Cerebellar cortex (tissue), 1 donor: ENCODE results near the gene NEO1.
"Not testable (repeated sequence)": the region's sequence is repeated elsewhere in the genome, so short reads cannot be mapped to it uniquely, and the experiment has no call there.

Experiments
- DNase-seq: peaks from one replicate; pipeline ENCODE4 v3.0.0-alpha.2; 2015; ENCODE audit warnings: low spot score

NEO1 gene

DNA sequence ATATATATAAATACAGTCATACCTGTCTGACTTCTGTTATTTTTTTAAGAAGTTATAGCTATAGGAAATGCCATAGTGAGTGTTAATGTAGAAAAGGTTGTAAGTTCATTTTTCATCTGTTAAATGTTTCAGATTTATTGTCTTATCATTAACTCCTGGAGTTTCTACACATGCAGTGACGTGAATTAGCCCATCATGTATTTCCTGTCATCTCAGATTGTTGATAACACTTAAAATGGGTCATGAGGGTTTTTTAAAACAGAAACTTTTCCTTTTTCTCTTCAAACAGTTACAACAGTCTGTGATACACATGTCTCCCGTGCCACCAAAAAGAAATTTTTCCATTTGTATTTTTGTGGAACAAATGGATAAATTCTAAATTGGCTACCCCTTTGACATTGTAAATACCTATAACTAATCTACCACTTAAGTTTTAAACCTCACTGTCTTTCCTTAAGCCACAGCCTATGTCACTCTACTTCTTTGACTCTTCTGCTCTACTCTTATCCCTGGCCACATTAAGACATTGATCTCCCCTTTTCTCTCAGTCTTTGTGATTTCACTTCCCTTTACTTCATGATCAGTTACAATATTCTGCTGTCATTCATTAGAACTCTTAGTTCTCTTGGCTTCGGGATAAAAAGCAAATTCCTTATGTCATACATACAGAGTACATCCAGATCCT is 89.1 kb downstream of the NEO1 start:
- DNase-seq: no peak

DNA sequence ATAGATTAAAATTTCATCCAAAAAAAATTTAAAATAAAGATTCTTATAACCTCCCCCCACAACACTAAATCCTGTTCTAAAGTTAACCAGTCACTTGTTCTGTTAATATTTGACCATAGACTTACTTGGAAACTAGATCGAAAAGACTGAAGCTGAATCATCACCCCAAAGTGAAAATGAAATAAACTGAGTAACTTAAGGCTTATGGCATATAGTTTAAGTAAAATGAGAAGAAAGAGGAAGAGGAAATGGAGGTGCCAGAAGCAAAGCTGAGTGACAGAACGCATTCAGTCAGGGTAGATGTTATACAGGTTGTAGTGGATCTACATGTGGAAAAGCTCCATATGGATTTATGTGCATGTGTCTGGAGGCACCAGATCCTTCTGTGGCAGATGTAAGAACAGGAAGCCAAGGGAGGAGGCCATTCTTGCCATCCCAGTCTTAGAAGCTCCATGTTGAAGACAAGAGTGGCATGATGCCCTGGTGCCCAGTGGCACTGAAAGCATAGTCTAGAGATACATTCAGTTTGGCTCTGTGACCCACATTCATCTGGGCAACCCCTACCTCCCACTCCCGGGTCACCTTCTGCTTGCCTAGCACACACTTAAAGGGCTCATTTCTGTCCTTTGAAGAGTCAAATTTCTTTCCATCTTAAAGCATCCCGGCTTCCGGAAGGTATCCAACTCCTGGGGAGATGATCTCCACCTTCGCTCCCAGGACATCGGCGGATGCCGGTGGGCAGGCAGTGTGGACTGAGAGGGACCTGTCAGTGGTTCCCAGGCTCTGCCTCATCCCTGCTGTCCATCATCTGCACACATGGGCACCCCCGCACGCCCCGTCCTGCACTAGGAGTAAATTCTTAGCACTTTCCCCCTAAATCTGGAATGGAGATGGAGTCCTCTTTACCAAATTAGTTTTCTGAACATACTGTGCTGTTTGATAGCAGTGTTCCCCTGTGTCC is 90.8 kb downstream of the NEO1 start:
- DNase-seq: no peak

DNA sequence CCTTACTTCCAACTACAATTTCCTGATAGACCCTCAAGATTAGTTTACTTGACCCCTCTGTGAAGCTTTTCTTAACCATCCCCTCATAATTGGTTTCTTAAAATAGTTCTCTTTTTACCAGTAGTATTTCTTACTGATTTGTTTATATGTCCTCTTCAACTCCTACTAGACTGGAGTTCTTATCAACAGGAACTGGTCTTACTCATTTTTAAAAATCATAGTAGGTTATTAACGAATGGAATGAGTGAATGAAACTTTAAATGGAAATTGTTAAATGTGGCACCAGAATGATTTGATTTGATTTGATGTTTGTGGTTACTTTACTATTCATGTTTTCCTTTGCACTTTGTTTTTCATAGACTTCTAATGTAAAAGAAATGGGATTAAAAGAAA is 91.5 kb downstream of the NEO1 start:
- no peak for DNase-seq

DNA sequence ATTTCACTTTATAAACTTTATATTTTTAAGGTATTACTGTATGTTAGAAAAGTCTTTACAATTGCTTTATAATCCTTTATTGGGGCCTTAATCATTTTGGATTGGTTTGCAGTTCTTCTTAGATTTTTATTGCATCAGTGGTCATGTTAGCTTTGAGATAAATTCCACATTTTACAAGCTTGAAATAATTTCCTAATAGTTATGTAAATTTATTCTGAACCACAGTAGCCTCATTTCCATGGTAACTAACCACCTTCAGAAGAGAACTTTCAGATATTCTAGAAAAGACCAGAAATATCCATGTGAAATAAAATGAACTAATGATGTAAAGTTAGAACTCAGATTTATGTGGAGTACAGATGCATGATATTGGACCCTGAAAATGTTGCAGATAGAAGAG is 94.2 kb downstream of the NEO1 start:
- no peak for DNase-seq

DNA sequence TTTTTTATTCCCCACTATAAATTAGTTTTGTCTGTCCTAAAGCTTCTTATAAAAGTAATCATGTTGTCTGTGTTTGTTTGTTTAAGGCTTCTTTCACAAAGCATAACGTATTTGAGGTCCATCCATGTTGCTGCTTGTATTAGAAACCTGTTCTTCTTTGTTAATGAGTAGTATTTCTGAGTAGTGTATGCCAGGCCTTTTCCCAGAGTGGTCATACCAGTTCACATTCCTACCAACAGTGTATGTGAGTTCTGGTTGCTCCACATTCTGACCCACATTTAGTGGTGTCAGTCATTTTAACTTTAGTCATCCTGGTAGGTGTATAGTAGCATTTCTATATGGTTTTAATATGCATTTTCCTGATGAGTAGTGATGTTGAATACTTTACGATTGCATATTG is 98.6 kb downstream of the NEO1 start:
- no peak for DNase-seq

DNA sequence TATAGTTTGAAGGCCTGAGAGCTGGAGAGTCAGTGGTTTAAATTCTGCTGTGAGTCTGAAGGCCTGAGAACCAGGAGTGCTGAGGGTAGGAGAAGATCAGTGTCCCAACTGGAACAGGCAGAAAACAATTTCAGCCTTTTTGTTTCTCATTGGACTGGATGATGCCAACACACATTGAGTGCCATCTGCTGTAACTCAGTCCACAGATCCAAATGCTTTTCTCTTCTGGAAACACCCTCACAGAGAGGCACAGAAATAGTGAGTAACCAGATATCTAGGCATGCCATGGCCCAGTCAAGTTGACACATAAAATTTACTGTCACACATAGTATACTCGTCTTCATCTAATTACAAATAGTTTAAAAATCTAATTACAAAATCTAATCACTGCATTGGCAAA is 100.8 kb downstream of the NEO1 start:
- peak; percentile 92 for DNase-seq

DNA sequence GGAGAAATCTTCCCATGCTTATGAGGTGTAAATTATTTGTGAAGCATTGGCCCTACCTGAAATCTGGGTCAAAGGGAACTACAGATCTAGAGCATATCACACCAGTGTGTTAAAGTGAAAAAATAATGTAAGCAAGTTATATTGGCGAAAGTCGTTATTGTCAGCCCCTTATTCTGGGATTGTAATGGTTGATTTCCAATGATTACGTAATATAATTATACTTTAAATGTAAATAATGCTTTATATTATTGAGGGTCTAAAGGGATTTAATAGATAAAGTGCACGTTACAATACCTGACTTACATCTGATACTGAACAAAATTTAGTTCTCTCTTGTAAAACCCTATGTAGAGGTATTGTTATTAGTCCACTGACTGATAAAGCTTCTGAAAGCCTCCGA is 101.2 kb downstream of the NEO1 start:
- DNase-seq: no peak

DNA sequence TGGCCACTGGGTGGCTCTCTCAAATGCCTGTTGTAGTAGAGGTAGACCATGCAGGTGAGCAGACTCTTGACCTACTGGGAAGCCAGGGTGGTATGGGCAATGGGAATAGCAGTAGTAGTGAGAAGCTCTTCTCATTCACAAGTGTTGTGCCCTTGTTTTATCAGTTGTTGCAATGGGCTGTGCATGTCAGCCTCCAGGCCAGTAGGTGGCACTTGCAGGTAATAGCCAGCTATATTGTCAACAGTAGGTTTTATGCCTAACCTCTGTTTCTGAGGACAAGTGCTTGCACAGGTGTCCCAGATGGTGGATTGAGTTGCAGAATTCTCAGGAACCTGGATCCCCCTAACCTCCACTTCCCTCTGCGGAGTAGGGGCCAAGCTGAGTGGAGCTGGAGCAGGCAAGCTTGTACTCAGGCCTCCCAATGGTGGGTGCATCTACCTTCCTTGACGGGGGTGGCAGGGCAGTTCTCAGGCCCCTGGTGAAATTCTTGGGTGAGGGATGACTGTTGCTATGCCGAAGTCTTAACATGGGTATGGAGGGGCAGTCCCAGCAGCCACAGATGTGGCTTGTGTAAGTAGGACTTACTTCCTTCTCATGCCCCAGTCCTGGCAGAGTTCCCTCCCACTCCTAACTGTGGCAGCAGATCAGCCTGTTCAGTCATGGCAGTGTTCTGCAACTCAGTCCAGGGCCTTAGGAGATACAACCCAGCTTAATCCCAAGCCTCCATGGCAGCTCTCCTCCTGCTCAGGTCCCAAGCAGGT is 104.3 kb downstream of the NEO1 start:
- no peak for DNase-seq

DNA sequence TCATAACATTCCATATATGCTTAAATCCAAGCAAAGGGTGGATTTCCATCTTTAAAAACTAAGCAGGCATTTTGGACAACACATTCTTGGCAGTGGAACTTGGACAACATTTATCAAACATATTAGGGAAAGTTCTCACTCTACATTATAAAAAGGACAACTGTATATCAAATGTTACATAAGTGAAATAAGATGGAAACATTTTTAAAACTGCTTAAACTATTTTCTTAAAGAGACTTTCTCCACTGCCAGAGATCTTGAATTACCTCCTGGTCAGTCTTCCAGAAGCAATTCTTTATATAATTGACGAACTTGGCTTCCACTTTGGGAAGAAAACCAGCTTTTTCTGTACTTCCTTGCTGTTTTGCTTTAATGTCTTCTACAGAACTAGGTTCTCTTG is 109.3 kb downstream of the NEO1 start:
- DNase-seq: no peak

DNA sequence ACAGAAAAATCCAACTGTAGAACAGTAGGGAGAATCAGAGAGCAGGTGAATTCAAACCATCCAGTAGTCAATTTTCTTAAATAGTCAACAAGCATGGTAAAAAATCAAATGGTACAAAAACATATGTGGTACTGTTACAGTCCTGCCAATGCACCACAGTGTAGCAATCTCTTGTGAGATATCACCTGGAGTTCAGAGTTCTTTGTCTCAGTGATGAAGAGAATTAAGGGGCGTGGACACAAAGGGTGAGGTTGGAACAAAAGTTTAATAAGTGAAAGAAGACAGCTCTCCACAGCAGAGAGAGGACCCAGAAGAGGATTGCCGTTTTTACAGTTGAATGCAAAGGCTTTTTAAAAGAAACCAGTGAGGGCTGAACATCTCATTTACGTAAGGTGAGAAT is 113.2 kb downstream of the NEO1 start:
- DNase-seq: no peak

DNA sequence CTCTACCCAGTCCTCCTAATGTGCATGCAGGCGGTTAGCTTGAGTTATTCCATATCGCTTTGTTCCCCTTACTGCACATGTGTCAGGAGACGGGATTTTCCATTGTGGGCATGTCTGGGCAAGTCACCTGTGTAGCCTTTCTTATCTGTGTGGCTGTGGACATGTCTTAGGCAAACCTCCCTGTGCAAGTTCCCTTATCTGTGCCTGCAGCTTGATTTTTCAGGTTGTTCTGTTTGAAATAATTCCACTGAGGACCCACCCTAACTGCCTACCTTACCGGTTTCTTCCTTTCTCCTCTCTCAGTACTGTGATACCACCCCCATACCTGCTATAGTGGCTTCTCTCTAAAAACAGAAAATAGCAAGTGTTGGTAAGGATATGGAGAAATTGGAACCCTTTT is 113.6 kb downstream of the NEO1 start:
- DNase-seq: no peak

DNA sequence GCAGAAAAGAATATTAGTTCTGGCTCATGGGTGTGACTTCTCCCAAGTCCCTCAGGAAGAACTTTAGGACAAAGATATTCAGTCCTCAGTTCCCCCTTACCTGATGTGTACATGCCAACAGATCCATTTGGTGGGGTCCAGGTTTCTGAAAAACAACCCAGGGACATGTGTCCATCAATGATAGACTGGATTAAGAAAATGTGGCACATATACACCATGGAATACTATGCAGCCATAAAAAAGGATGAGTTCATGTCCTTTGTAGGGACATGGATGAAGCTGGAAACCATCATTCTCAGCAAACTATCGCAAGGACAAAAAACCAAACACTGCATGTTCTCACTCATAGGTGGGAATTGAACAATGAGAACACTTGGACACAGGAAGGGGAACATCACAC is 114.4 kb downstream of the NEO1 start:
- not testable (repeated sequence) for DNase-seq

DNA sequence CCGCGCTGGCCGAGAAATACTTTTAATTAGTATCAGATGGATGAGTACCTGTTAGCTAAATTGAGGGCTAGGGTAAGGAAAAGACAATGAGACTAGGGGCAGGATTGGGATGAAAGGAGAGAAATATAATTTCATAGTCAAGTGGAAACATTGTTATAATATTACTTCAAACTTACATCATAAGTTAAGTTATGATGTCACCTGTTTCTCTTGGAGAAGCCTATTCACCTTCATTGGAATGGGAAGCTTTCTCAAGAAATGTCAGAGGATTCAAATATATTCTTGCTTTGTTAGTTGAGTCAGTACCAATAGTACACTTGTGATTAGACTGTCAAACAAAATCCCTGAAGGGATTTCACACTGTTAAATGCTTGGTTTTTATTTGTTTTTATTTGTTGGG is 116.2 kb downstream of the NEO1 start:
- no peak for DNase-seq

DNA sequence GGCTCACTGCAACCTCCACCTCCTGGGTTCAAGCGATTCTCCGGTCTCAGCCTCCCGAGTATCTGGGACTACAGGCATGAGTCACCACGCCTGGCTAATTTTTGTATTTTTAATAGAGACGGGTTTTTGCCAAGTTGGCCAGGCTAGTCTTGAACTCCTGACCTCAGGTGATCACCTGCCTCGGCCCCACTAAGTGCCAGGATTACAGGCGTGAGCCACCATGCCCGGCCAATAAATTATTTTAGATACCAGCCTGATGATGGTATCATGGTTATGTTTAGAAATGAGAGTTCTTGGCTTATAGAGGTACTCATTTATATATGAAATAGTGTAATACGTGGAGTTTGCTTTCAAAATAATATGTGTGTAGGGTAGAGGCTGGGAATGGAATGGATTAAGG is 119.4 kb downstream of the NEO1 start:
- DNase-seq: no peak

DNA sequence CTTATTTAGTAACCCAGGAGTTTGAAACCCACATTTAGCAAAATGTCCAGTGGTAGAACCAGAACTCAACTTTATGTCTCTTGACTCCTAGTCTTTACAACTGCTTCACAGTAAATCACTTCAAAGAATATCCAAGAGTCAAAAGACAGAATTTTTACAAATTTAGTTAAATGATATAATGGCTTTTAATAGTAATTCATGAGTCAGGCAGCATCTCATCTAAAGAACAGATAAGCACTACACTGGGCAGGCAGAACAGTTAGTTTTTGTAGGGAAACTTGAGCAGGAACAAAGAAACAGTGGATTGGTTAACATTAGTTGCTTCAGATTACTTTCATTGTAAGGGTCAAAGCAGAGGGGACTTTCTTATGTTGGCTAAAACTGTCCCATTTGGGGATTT is 120.2 kb downstream of the NEO1 start:
- no peak for DNase-seq

DNA sequence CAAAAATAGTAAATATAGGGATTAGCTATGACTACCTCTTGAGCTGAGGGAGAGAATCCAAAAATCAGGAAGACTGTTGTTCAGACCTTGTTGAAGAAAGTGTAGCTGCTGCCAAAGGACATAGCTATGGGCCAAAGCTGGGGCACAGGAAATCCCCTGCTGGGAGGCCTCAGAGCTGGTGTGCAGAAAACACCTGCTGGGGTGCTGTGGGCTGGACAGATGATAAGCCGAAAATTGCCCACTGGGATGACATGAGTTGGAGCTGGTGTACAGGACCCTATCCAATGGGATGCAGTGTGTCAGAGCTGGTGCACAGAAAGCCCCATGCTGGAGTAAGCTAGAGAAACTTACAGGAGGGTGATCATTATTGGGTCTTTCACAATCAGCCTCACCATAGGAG is 121.9 kb downstream of the NEO1 start:
- no peak for DNase-seq

DNA sequence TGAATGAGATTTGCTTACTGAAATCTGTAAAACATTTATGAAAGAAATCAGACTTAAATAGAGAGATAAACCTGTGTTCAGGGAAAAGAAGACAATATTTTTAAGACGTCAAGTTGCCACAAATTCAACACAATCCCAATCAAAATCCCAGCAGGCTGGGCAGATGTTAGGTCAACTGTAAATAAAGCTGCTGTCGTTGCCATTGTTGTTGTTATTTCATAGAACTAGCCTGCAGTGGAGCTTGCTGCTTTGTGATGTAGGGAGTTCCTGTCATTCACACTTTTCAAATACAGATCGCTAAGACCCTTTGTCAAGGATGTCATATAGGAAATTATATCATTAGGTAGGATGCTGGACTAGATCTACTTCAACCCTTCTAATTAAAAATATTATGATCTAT is 123.1 kb downstream of the NEO1 start:
- DNase-seq: no peak

DNA sequence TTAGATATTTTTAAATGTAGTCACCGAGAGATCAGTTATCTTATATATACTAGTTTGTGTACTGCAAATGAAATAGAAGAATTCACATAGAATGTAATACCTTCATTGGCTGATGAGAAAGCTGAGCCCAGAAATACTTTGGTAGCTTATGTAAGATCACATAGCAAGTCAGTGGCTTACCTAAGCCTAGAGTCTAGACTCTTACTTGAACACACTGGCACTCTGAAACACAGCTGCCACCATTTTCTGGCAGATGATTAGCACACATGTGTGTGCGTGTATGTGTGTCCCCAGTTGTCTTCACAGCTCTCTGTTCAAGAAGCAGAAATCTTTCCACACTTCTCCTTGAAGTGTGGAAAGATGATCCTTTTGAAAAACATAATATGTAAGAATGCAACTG is 124.3 kb downstream of the NEO1 start:
- DNase-seq: no peak

DNA sequence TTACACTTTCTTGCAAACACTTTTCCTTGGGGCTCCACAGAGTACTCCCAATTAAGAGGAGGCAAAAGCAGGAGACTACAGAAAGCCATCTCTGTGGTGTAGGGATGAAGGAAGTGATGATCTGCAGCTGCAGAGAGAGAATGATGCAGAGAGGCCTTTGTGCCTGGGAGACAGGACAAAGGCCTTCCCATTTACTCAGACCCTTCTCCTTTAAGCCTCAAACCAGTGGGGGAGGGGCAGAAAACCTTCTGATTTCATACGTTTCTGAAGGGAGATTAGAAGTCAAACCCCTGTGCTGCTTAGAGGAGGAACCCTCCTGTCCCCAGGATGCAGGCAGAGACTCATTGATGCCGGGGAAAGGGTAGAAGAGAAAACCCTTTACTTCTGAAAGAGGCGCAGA is 130.8 kb downstream of the NEO1 start:
- no peak for DNase-seq

DNA sequence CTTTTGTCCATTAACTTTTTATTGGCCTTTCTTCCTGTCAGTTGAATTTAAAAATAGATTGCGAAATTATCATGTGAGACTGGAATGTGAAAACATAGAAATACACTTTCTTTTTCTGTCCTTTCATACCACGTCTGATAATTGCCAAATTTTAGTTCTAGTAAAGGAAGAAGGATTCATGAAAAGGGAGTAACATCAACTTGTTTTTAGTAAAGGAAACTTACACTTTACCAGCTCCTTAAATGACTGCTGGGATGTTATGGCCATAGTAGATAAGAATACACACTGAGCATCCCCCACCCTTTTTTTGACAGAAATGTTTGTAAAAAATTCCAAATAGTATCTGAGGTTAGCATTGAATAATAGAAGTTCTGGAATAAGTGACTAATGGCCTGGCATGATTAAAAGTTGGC is 137.9 kb downstream of the NEO1 start:
- no peak for DNase-seq

DNA sequence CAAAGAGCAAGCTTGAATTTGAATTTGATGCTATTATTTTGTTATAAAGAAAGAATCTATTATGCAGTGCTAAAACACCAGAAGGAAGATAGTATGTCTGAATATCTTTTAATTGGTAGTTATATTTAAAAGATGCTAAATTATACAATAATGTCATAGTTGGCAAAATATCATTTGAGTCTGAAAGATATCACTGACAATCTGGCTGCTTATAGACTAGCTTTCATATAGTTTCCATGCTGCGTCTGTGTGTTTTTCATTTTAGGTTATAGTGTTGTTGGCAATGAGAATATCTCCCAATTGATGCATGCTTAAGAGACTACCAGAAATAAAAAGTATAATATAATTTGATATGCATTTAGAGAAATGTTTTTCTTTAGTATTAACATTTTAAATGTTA is 142.9 kb downstream of the NEO1 start:
- no peak for DNase-seq

DNA sequence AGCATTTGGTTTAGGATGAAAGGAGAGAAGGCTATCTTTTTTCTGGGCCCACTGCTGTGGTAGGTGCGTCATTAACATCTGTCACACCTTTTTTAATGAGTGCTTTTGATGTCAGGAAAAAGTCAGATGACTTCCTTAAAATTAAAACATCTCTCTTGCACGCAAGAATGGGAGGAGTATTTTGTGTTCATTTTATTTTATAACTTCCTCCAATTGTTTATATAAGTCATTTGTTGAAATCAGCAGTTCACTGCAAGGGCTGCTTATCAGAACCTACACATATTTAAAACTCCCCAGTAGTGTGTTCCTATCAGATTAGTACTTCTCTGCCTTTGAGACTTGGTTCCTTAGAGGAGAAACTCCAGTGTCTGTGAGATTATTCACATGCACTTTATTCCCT is 143.8 kb downstream of the NEO1 start:
- DNase-seq: no peak

DNA sequence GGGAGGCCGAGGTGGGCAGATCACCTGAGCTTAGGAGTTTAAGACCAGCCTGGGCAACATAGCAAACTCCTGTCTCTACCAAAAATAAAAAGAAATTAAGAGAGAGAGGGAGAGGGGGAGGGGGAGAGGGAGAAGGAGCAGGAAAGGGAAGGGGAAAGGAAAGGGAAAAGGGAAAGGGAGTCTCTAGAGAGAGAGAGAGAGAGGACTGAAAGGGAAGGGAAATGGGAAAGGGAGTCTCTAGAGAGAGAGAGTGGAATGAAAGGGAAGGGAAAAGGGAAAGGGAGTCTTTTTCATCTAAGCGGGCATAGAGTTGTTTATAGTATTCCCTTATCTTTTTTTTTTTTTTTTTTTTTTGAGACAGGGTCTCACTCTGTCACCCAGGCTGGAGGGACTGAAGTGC is 148.1 kb downstream of the NEO1 start:
- no peak for DNase-seq
